H9 (cell line): Measurements from ENCODE around the gene SQSTM1. TPM values are rescaled to one million over a fixed set of nuclear protein-coding genes. Genes with fewer than 3 reads are reported as not detected.
A peak's percentile ranks its signal among the peaks of the same experiment; 100 is the strongest.

Experiments used
- DNase-seq: peaks from one replicate; pipeline ENCODE4 v3.0.0-alpha.2; 2017
- H2AFZ ChIP-seq: one replicate; pipeline ENCODE4 v1.6.1; 2013; ENCODE audit warnings: mild to moderate bottlenecking, low read length, control low read depth, moderate library complexity
- H2AK5ac ChIP-seq: 2 replicates; pipeline ENCODE4 v1.6.1; 2013; ENCODE audit warnings: low read length, control low read depth, mixed read lengths; ENCODE audit not compliant: insufficient read length
- H2BK120ac ChIP-seq: one replicate; pipeline ENCODE4 v1.6.1; 2013; ENCODE audit warnings: low read depth, mild to moderate bottlenecking, low read length, control low read depth, inconsistent platforms; ENCODE audit not compliant: poor library complexity, severe bottlenecking
- H2BK12ac ChIP-seq: 2 replicates; pipeline ENCODE4 v1.6.1; 2013; ENCODE audit warnings: low read length, control low read depth, mixed read lengths, low read depth; ENCODE audit not compliant: insufficient read length
- H2BK15ac ChIP-seq: 2 replicates; pipeline ENCODE4 v1.6.1; 2013; ENCODE audit warnings: low read depth, low read length, control low read depth
- H2BK20ac ChIP-seq: one replicate; pipeline ENCODE4 v1.6.1; 2013; ENCODE audit warnings: low read depth, mild to moderate bottlenecking, low read length, control low read depth, inconsistent platforms; ENCODE audit not compliant: poor library complexity, severe bottlenecking
- H2BK5ac ChIP-seq: 2 replicates; pipeline ENCODE4 v1.6.1; 2013; ENCODE audit warnings: low read length, control low read depth, mixed read lengths; ENCODE audit not compliant: insufficient read length
- H3K14ac ChIP-seq: 2 replicates; pipeline ENCODE4 v1.6.1; 2013; ENCODE audit warnings: low read length, control low read depth; ENCODE audit not compliant: insufficient read depth
- H3K18ac ChIP-seq: 2 replicates; pipeline ENCODE4 v1.6.1; 2013; ENCODE audit warnings: low read depth, mild to moderate bottlenecking, mixed read lengths, low read length, control low read depth; ENCODE audit not compliant: insufficient read length
- H3K23ac ChIP-seq: 2 replicates; pipeline ENCODE4 v1.6.1; 2013; ENCODE audit warnings: low read length, control low read depth, mixed read lengths, low read depth; ENCODE audit not compliant: insufficient read length
- H3K23me2 ChIP-seq: 2 replicates; pipeline ENCODE4 v1.6.1; 2013; ENCODE audit warnings: low read depth, mild to moderate bottlenecking, mixed read lengths, low read length, control low read depth; ENCODE audit not compliant: insufficient read length, poor library complexity, severe bottlenecking
- H3K27ac ChIP-seq: 2 replicates; pipeline ENCODE4 v1.5.1; 2013; ENCODE audit warnings: low read length, control low read depth, mixed read lengths, low read depth; ENCODE audit not compliant: insufficient read length
- H3K27me3 ChIP-seq: 2 replicates; pipeline ENCODE4 v1.6.1; 2013; ENCODE audit warnings: low read length, control low read depth, inconsistent platforms; ENCODE audit not compliant: insufficient read depth
- H3K4ac ChIP-seq: 2 replicates; pipeline ENCODE4 v1.6.1; 2013; ENCODE audit warnings: low read depth, mild to moderate bottlenecking, control low read depth, inconsistent platforms, low read length, moderate library complexity
- H3K4me1 ChIP-seq: 2 replicates; pipeline ENCODE4 v1.6.1; 2013; ENCODE audit warnings: low read length, control low read depth, inconsistent platforms; ENCODE audit not compliant: insufficient read depth
- H3K4me2 ChIP-seq: 2 replicates; pipeline ENCODE4 v1.6.1; 2013; ENCODE audit warnings: low read length, control low read depth, mixed read lengths; ENCODE audit not compliant: insufficient read length, insufficient read depth
- H3K56ac ChIP-seq: 2 replicates; pipeline ENCODE4 v1.6.1; 2013; ENCODE audit warnings: low read depth, mild to moderate bottlenecking, mixed read lengths, low read length, control low read depth; ENCODE audit not compliant: insufficient read length
- H3K79me1 ChIP-seq: 2 replicates; pipeline ENCODE4 v1.6.1; 2013; ENCODE audit warnings: low read depth, mild to moderate bottlenecking, moderate library complexity, low read length, control low read depth, inconsistent platforms; ENCODE audit not compliant: insufficient read depth, poor library complexity, severe bottlenecking
- H3K79me2 ChIP-seq: 2 replicates; pipeline ENCODE4 v1.6.1; 2013; ENCODE audit warnings: low read length, control low read depth, inconsistent platforms; ENCODE audit not compliant: insufficient read depth
- H3K9ac ChIP-seq: 2 replicates; pipeline ENCODE4 v1.6.1; 2013; ENCODE audit warnings: low read length, control low read depth, mixed read lengths; ENCODE audit not compliant: insufficient read length; ENCODE audit errors: extremely low read depth
- H3K9me3 ChIP-seq: one replicate; pipeline ENCODE4 v1.6.1; 2013; ENCODE audit warnings: low read depth, low read length, inconsistent platforms; ENCODE audit not compliant: control insufficient read depth
- H3T11ph ChIP-seq: one replicate; pipeline ENCODE4 v1.6.1; 2013; ENCODE audit warnings: mild to moderate bottlenecking, low read length, control low read depth, inconsistent platforms
- H4K20me1 ChIP-seq: one replicate; pipeline ENCODE4 v1.6.1; 2013; ENCODE audit not compliant: control insufficient read depth, insufficient read length, insufficient read depth
- H4K5ac ChIP-seq: 2 replicates; pipeline ENCODE4 v1.6.1; 2013; ENCODE audit warnings: low read depth, mild to moderate bottlenecking, mixed read lengths, low read length, control low read depth; ENCODE audit not compliant: insufficient read length
- H4K8ac ChIP-seq: replicated peaks from 2 replicates; pipeline ENCODE4 v1.6.1; 2013; ENCODE audit warnings: low read length, control low read depth, mixed read lengths, low read depth; ENCODE audit not compliant: insufficient read length
- H4K91ac ChIP-seq: 2 replicates; pipeline ENCODE4 v1.6.1; 2013; ENCODE audit warnings: low read depth, mild to moderate bottlenecking, moderate library complexity, mixed read lengths, low read length, control low read depth; ENCODE audit not compliant: insufficient read length
- H3K27ac Mint-ChIP-seq, 3 experiments: 2 replicates in 2 of 3; 3 replicates in 1 of 3; pipeline ENCODE4 v1.8.0; 2020 to 2021; ENCODE audit warnings: mixed read lengths in 3 of 3, mild to moderate bottlenecking in 1 of 3, moderate library complexity in 1 of 3
- H3K27me3 Mint-ChIP-seq: 2 replicates; pipeline ENCODE4 v1.8.0; 2021; ENCODE audit warnings: low read depth, mild to moderate bottlenecking, moderate library complexity, mixed read lengths
- H3K36me3 Mint-ChIP-seq, 3 experiments: 2 replicates in 2 of 3; 3 replicates in 1 of 3; pipeline ENCODE4 v1.8.0; 2020 to 2021; ENCODE audit warnings: low read depth in 3 of 3, mixed read lengths in 3 of 3; ENCODE audit not compliant: insufficient read depth in 1 of 3
- H3K4me1 Mint-ChIP-seq, 2 experiments: 2 replicates each; pipeline ENCODE4 v1.8.0; 2020; ENCODE audit warnings: mixed read lengths in 2 of 2
- H3K4me3 Mint-ChIP-seq, 2 experiments: 2 replicates in 1 of 2; 3 replicates in 1 of 2; pipeline ENCODE4 v1.8.0; 2020 to 2021; ENCODE audit warnings: mild to moderate bottlenecking in 2 of 2, mixed read lengths in 2 of 2, moderate library complexity in 1 of 2
- H3K9me3 Mint-ChIP-seq, 2 experiments: 2 replicates in 1 of 2; 3 replicates in 1 of 2; pipeline ENCODE4 v1.8.0; 2020; ENCODE audit warnings: mild to moderate bottlenecking in 2 of 2, mixed read lengths in 2 of 2, moderate library complexity in 1 of 2
- WGBS: extraction: QIAGEN DNeasy Blood & Tissue Kit; methylation state at CpG from one replicate; pipeline ENCODE4 v1.1.7; 2013; ENCODE audit warnings: missing lambda C conversion rate, low lambda C conversion rate, mixed read lengths; ENCODE audit not compliant: insufficient read length; ENCODE audit errors: extremely low coverage; 5-methylcytosine and 5-hydroxymethylcytosine counted together
- total RNA-seq: library from RNA; stranded (reverse); gene quantifications from 2 replicates; pipeline ENCODE4 v1.2.1, GENCODE V29; 2021
- TF ChIP-seq, protein P1 (sequence below): fragments of 200-600 bp; sonication (generic); conservative IDR thresholded peaks from 3 replicates; pipeline ENCODE4 v1.8.0; 2021; ENCODE audit warnings: antibody characterized with exemption, mild to moderate bottlenecking

SQSTM1 gene
- total RNA-seq, 1 experiment from 2014 or later = 144 TPM

DNA sequence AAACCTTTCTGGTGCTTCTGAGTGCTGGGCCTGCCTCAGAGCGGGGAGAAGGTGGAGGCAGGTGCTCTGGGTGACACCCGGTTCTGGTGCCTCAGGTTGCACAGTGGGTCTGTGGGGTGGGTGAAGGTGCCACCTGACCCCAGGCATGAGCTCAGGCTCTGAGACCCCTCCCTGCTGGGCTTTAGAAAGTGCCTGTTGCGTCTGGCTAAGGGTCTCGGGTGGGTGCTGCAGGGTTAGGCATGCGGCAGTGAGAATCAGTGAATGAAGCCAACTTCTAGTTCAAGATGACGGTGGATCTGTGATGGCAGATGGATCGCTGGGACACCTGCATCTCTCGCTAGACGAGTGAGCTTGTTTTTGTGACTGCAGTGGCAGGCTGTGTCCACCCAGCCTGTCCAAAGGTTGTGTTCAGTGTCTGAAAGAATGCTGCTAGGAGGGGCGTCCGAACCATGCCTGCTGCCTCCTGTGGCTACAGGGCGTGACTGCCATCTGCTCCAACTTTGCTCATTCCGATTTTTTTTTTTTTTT, 5.0 kb downstream of the SQSTM1 start:
- Histone ChIP-seq H3K14ac (no peak overlapping the region; the same call in 1 of the 2 replicates), H4K5ac (no peak overlapping the region), H3K56ac (no peak overlapping the region), H2BK15ac (no peak overlapping the region), H4K8ac (no peak overlapping the region), H3K23ac (no peak overlapping the region), H3T11ph (no peak overlapping the region), H2AK5ac (no peak overlapping the region), H3K27me3 (no peaks in the 10 kb centered on the region), H3K23me2 (no peaks in the 10 kb centered on the region), H2BK5ac (no peak overlapping the region), H4K20me1 (no peaks in the 10 kb centered on the region), H2BK120ac (no peak overlapping the region), H2AFZ (no peak overlapping the region), H3K4me1 (peaks cover 12% of the 10 kb centered on the region; the same call in 1 of the 2 replicates), H4K91ac (no peak overlapping the region), H2BK20ac (no peak overlapping the region), H3K79me1 (peaks cover 10% of the 10 kb centered on the region), H3K4me2 (no peak overlapping the region), H3K18ac (no peak overlapping the region), H3K79me2 (peaks cover 9% of the 10 kb centered on the region; the same call in 1 of the 2 replicates), H2BK12ac (no peak overlapping the region), H3K9me3 (no peaks in the 10 kb centered on the region), H3K27ac (no peak overlapping the region), H3K9ac (no peak overlapping the region), H3K4ac (no peak overlapping the region)
- no peak for DNase-seq
- Mint-ChIP-seq H3K27me3 (no peaks in the 10 kb centered on the region), H3K4me3 (no peak overlapping the region; a peak in 2 of 5 replicates), H3K4me1 (peaks cover 40 to 41% of the 10 kb centered on the region in 2 experiments), H3K9me3 (no peaks in the 10 kb centered on the region; a peak in 2 of 5 replicates), H3K27ac (0 out of 7 replicates have a peak overlapping the region, but pooled peaks of 1 of the 3 experiments have one; percentile 36), H3K36me3 (peaks cover 57 to 80% (median 79%) of the 10 kb centered on the region in 3 experiments)
- TF ChIP-seq, protein P1, sequence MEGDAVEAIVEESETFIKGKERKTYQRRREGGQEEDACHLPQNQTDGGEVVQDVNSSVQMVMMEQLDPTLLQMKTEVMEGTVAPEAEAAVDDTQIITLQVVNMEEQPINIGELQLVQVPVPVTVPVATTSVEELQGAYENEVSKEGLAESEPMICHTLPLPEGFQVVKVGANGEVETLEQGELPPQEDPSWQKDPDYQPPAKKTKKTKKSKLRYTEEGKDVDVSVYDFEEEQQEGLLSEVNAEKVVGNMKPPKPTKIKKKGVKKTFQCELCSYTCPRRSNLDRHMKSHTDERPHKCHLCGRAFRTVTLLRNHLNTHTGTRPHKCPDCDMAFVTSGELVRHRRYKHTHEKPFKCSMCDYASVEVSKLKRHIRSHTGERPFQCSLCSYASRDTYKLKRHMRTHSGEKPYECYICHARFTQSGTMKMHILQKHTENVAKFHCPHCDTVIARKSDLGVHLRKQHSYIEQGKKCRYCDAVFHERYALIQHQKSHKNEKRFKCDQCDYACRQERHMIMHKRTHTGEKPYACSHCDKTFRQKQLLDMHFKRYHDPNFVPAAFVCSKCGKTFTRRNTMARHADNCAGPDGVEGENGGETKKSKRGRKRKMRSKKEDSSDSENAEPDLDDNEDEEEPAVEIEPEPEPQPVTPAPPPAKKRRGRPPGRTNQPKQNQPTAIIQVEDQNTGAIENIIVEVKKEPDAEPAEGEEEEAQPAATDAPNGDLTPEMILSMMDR = no peak
- no CpG with 5 or more reads among the region's 13 CpGs for WGBS
